Hepatocyte (in vitro differentiated cells): ENCODE data around the gene ZNF518A. TPM values are rescaled to one million over a fixed set of nuclear protein-coding genes. Genes with fewer than 3 reads are reported as not detected.
A peak's percentile ranks its signal among the peaks of the same experiment; 100 is the strongest.

ENCODE experiments used
- DNase-seq: peaks from one replicate; pipeline ENCODE4 v3.0.0-alpha.2; 2016; ENCODE audit warnings: low spot score
- H2AFZ ChIP-seq: fragments of 200-600 bp; sonication (generic); 2 replicates; pipeline ENCODE4 v1.6.0; 2016; ENCODE audit warnings: antibody characterized with exemption, mild to moderate bottlenecking
- H3K27ac ChIP-seq: fragments of 200-600 bp; sonication (generic); 2 replicates; pipeline ENCODE4 v1.5.1; 2016; ENCODE audit warnings: mild to moderate bottlenecking
- H3K27me3 ChIP-seq: fragments of 200-600 bp; sonication (generic); 2 replicates; pipeline ENCODE4 v1.6.1; 2016
- H3K36me3 ChIP-seq: fragments of 200-600 bp; sonication (generic); replicated peaks from 2 replicates; pipeline ENCODE4 v1.5.1; 2016; ENCODE audit warnings: low read depth; ENCODE audit not compliant: insufficient read depth
- H3K4me1 ChIP-seq: fragments of 200-600 bp; sonication (generic); 2 replicates; pipeline ENCODE4 v1.5.1; 2016; ENCODE audit warnings: mild to moderate bottlenecking, moderate library complexity; ENCODE audit not compliant: insufficient read depth
- H3K4me2 ChIP-seq: fragments of 200-600 bp; sonication (generic); 2 replicates; pipeline ENCODE4 v1.6.0; 2016
- H3K4me3 ChIP-seq: fragments of 200-600 bp; sonication (generic); 2 replicates; pipeline ENCODE4 v1.5.1; 2016; ENCODE audit warnings: mild to moderate bottlenecking
- H3K79me2 ChIP-seq: fragments of 200-600 bp; sonication (generic); 2 replicates; pipeline ENCODE4 v1.6.0; 2017; ENCODE audit warnings: mild to moderate bottlenecking
- H3K9me2 ChIP-seq: fragments of 200-600 bp; sonication (generic); replicated peaks from 2 replicates; pipeline ENCODE4 v1.6.0; 2017; ENCODE audit warnings: mild to moderate bottlenecking; ENCODE audit not compliant: insufficient read depth
- H3K9me3 ChIP-seq: fragments of 200-600 bp; sonication (generic); 2 replicates; pipeline ENCODE4 v1.5.1; 2016; ENCODE audit warnings: low read depth, mild to moderate bottlenecking
- H4K20me1 ChIP-seq: fragments of 200-600 bp; sonication (generic); 2 replicates; pipeline ENCODE4 v1.6.0; 2016; ENCODE audit warnings: mild to moderate bottlenecking; ENCODE audit not compliant: insufficient read depth, poor library complexity, severe bottlenecking
- CTCF ChIP-seq: fragments of 200-600 bp; sonication (generic); IDR thresholded peaks from 2 replicates; pipeline ENCODE4 v1.5.1; 2016; ENCODE audit warnings: antibody characterized with exemption, mild to moderate bottlenecking; ENCODE audit not compliant: poor library complexity
- EZH2 ChIP-seq: fragments of 200-600 bp; sonication (generic); IDR thresholded peaks from 2 replicates; pipeline ENCODE4 v1.6.1; 2016; ENCODE audit warnings: antibody characterized with exemption, mild to moderate bottlenecking, borderline replicate concordance
- EZH2phosphoT487 ChIP-seq: fragments of 200-600 bp; sonication (generic); IDR thresholded peaks from one replicate; pipeline ENCODE4 v1.6.1; 2018; ENCODE audit warnings: antibody characterized with exemption, mild to moderate bottlenecking, low read depth, moderate library complexity; ENCODE audit not compliant: unreplicated experiment, severe bottlenecking
- WGBS: methylation state at CpG from one replicate; pipeline ENCODE4 v1.1.6; 2016; ENCODE audit warnings: low lambda C conversion rate; ENCODE audit errors: missing lambda C conversion rate; 5-methylcytosine and 5-hydroxymethylcytosine counted together
- polyA plus RNA-seq: library from polyadenylated mRNA; unstranded; fragments of >200 nt; fragmentation: Nextera tagmentation; extraction: Ambion mirVana; gene quantifications from 2 replicates; pipeline ENCODE4 v1.2.1, GENCODE V29; 2016
- total RNA-seq: library from RNA; depleted of rRNA; stranded (reverse); fragments of >200 nt; gene quantifications from 2 replicates; pipeline ENCODE4 v1.2.3, GENCODE V29; 2014

ZNF518A gene
- total and polyA plus RNA-seq, 2 experiments from 2014 or later: 16.2 to 26.0 TPM

GRCh38 chr10:96130326-96130995 lies 364 bp downstream of the ZNF518A start:
- Histone ChIP-seq H3K36me3 (no peaks in the 10 kb centered on the region), H3K27me3 (no peaks in the 10 kb centered on the region), H3K4me3 (peak overlapping the region; percentile 72), H3K9me2 (no peaks in the 10 kb centered on the region), H3K4me1 (peaks cover 21% of the 10 kb centered on the region), H2AFZ (peak overlapping the region; percentile 94), H3K79me2 (peaks cover 39% of the 10 kb centered on the region), H3K27ac (peak overlapping the region; percentile 100), H4K20me1 (no peaks in the 10 kb centered on the region), H3K4me2 (peak overlapping the region; percentile 78), H3K9me3 (no peaks in the 10 kb centered on the region)
- DNase-seq: peak; percentile 90
- WGBS: 2% methylated on average over 42 of the region's 42 CpGs
- TF ChIP-seq EZH2 (no peak), EZH2phosphoT487 (no peak), CTCF (no peak)

- no peak for TF ChIP-seq EZH2phosphoT487
- no peak for TF ChIP-seq CTCF
- no peak for TF ChIP-seq EZH2
- H3K79me2 ChIP-seq: peaks cover 49% of the 10 kb centered on the region
- peak overlapping the region; percentile 78 for H3K4me2 ChIP-seq
- no peaks in the 10 kb centered on the region for H3K9me3 ChIP-seq
- no peaks in the 10 kb centered on the region for H3K36me3 ChIP-seq
- H3K9me2 ChIP-seq: no peaks in the 10 kb centered on the region
- no peak for DNase-seq
- no peaks in the 10 kb centered on the region for H4K20me1 ChIP-seq
- peak overlapping the region; percentile 100 for H3K27ac ChIP-seq
- 43% methylated on average over 3 of the region's 3 CpGs for WGBS
- H2AFZ ChIP-seq: no peak overlapping the region
- H3K4me3 ChIP-seq: peak overlapping the region; percentile 72
- H3K4me1 ChIP-seq: peaks cover 21% of the 10 kb centered on the region
- no peaks in the 10 kb centered on the region for H3K27me3 ChIP-seq
Measured at GRCh38 chr10:96131621-96132020, 1.5 kb downstream of the ZNF518A start.

GRCh38 chr10:96133135-96133534 lies 3.0 kb downstream of the ZNF518A start:
- DNase-seq: no peak
- Histone ChIP-seq H3K36me3 (no peaks in the 10 kb centered on the region), H3K4me1 (peaks cover 21% of the 10 kb centered on the region), H3K4me3 (no peak overlapping the region), H3K9me3 (no peaks in the 10 kb centered on the region), H4K20me1 (no peaks in the 10 kb centered on the region), H2AFZ (no peak overlapping the region), H3K27ac (no peak overlapping the region), H3K9me2 (no peaks in the 10 kb centered on the region), H3K4me2 (no peak overlapping the region), H3K79me2 (peaks cover 53% of the 10 kb centered on the region), H3K27me3 (no peaks in the 10 kb centered on the region)
- TF ChIP-seq EZH2 (no peak), EZH2phosphoT487 (no peak), CTCF (no peak)
